ENCODE data around the gene PHC1. TPM values are rescaled to one million over a fixed set of nuclear protein-coding genes. Genes with fewer than 3 reads are reported as not detected.

PHC1 gene
- total RNA-seq, 2 donors from 2014 or later, result 52.7 to 54.1 TPM

DNA sequence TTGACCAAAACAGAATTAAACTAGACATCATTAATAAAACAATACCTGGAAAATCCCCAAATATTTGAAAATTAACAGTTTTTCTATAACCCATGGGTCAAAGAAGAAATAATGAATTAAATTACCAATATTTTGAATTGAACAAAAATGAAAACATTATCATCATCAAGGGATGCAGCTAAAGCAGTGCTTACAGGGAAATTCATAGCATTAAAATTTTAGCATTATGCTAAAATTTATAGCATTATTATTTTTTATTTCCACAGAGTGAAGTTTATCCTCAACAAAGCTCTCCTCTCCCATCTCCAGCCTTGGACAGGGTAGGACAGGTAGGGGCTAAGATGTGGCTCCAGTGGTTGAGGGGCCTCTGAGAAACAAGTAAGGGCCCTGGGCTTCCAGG is 54.5 kb downstream of the PHC1 start:
- H3K27me3 Mint-ChIP-seq, result no peaks in the 10 kb centered on the region
- no peak for DNase-seq
- H3K36me3 Mint-ChIP-seq (ENCODE audit: low read depth), result peaks cover 4% of the 10 kb centered on the region
- H3K4me1 Mint-ChIP-seq, result no peaks in the 10 kb centered on the region
- ATAC-seq, result no peak
- H3K9me3 ChIP-seq (ENCODE audit: control insufficient read depth, low read length, poor library complexity, severe bottlenecking), result peaks cover 5% of the 10 kb centered on the region
- no peak overlapping the region for H3K4me3 Mint-ChIP-seq
- peak overlapping the region; percentile 30 for H3K27ac Mint-ChIP-seq

DNA sequence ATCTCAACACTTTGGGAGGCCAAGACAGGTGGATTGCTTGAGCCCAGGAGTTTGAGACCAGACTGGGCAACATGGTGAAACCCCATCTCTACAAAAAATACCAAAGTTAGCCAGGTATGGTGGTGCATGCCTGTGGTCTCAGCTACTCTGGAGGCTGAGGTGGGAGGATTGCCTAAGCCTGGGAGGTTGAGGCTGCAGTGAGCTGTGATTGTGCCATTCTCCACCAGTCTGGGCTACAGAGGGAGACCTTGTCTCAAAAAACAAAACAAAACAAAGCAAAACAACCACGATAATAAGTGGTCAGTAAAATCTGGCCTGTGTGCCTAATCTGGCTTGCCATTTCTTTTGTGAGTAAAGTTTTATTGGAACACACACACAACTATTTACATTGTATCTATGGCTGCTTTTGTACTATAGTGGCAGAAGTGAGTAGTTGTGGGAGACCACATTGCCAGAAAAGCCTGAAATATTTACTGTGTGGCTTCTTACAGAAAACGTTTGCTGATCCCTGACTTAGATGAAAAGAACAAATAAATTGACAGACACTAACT is 55.6 kb downstream of the PHC1 start:
- peak overlapping the region; percentile 30 for H3K27ac Mint-ChIP-seq
- peaks cover 5% of the 10 kb centered on the region for H3K9me3 ChIP-seq (ENCODE audit: control insufficient read depth, low read length, poor library complexity, severe bottlenecking)
- H3K4me3 Mint-ChIP-seq, result no peak overlapping the region
- H3K36me3 Mint-ChIP-seq (ENCODE audit: low read depth), result peaks cover 4% of the 10 kb centered on the region
- H3K4me1 Mint-ChIP-seq, result no peaks in the 10 kb centered on the region
- ATAC-seq, result no peak
- no peak for DNase-seq
- no peaks in the 10 kb centered on the region for H3K27me3 Mint-ChIP-seq

DNA sequence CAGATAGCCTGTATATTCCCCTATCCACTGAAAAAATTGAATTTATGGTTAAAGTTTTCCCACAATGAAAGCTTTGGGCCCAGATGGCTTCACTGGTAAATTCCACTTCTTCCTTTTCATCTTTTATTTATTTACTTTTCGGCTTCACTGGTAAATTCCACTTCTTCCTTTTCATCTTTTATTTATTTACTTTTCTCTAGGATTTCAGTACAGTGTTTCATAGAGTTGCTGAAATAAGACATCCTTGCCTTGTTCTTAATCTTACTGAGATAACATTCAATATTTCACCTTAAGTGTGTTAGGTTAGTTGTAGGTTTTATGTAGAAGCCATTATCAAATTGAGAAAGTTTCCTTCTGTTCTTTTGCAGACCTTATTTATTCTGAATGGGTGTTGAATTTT is 56.1 kb downstream of the PHC1 start:
- Mint-ChIP-seq H3K27ac (peak overlapping the region; percentile 30), H3K27me3 (no peaks in the 10 kb centered on the region), H3K4me1 (no peaks in the 10 kb centered on the region), H3K36me3 (ENCODE audit: low read depth) (peaks cover 4% of the 10 kb centered on the region), H3K4me3 (no peak overlapping the region)
- ATAC-seq, result no peak
- peaks cover 5% of the 10 kb centered on the region for H3K9me3 ChIP-seq (ENCODE audit: control insufficient read depth, low read length, poor library complexity, severe bottlenecking)
- DNase-seq, result no peak

DNA sequence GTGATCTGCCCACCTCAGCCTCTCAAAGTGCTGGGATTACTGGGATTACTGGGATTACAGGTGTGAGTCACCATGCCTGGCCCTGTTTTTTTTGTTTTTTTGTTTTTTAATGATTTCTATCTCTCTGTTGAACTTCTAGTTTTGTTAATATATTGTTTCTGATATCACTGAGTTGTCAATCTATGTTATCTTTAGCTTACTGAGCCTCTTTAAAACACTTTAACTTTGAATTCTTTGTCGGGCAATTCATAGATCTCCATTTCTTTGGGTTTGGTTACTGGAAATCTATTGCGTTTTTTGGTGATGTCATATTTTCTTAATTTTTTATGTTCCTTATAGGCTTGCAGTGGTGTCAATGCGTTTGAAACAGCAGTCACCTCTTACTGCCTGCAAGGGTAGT is 65.8 kb downstream of the PHC1 start:
- ATAC-seq, result no peak
- H3K27me3 Mint-ChIP-seq, result no peaks in the 10 kb centered on the region
- DNase-seq, result no peak
- H3K9me3 ChIP-seq (ENCODE audit: control insufficient read depth, low read length, poor library complexity, severe bottlenecking), result peaks cover 4% of the 10 kb centered on the region
- peaks cover 4% of the 10 kb centered on the region for H3K36me3 Mint-ChIP-seq (ENCODE audit: low read depth)
- H3K27ac Mint-ChIP-seq, result peak overlapping the region; percentile 1
- no peak overlapping the region for H3K4me3 Mint-ChIP-seq
- peaks cover 7% of the 10 kb centered on the region for H3K4me1 Mint-ChIP-seq

DNA sequence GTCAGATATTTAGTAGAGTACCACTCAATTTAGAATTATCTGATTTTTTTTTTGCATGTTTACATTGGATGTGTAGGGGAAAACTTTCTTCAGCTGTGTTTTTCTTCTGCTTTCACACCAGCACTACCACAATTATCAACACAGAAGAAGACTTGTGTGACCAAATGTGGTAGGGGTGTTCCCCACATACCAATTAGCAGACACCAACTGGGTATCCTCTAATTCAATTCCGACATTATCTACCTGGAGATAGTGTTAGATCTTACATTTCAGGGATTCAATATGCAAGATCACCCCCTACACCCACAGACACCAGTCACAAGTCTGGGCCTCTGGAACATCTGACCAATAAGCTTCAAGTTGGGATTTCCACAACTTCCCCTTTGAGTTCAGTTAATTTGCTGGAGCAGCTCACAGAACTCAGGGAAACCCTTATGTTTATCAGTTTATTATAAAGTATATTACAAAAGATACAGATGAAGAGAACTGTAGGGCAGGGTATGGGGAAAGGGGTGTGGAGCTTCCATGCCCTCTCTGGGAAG is 71.0 kb downstream of the PHC1 start:
- H3K27ac Mint-ChIP-seq, result no peak overlapping the region

DNA sequence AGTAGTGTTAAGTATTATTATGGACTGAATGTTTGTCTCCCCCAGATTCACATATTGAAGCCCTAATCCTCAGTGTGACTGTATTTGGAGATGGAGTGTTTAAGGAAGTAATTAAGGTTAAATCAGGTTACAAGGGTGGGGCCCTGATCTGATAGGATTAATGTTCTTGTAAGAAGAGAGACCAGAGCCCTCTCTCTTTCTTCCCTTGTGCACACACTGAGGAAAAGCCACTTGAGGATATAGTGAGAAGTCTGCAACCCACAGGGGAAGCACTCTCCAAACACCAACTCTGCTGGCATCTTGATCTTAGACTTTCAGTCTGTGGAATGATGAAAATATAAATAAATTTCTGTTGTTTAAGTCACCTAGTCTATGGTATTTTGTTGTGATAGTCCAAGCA is 72.9 kb downstream of the PHC1 start:
- H3K36me3 Mint-ChIP-seq (ENCODE audit: low read depth), result peaks cover 2% of the 10 kb centered on the region
- H3K9me3 ChIP-seq (ENCODE audit: control insufficient read depth, low read length, poor library complexity, severe bottlenecking), result no peaks in the 10 kb centered on the region
- H3K4me1 Mint-ChIP-seq, result peaks cover 32% of the 10 kb centered on the region
- no peaks in the 10 kb centered on the region for H3K27me3 Mint-ChIP-seq
- DNase-seq (no peak), ATAC-seq (no peak)
- H3K27ac Mint-ChIP-seq, result peak overlapping the region; percentile 79
- H3K4me3 Mint-ChIP-seq, result peak overlapping the region; percentile 1

More for the DNA sequence above, 71.0 kb downstream of the PHC1 start:
- no peaks in the 10 kb centered on the region for H3K27me3 Mint-ChIP-seq
- peaks cover 29% of the 10 kb centered on the region for H3K4me1 Mint-ChIP-seq
- peaks cover 3% of the 10 kb centered on the region for H3K36me3 Mint-ChIP-seq (ENCODE audit: low read depth)
- ATAC-seq (no peak), DNase-seq (no peak)
- H3K4me3 Mint-ChIP-seq, result no peak overlapping the region
- no peaks in the 10 kb centered on the region for H3K9me3 ChIP-seq (ENCODE audit: control insufficient read depth, low read length, poor library complexity, severe bottlenecking)

DNA sequence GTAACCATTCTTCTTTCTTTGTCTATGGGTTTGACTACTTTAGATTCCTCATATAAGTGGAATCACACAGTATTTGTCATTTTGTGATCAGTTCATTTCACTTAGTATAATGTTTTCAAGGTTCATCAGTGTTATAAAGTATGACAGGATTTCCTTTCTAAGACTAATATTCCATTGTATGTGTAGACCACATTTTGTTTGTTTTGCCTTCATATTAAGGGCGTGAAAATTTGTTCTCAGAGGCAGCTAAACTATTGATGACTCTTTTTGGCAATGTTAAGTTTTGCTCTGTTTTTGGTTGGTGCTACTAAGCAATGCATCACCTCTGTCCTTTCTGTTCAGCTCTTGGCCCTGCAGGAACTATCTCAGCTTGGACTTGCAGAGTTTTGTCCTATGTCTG is 73.4 kb downstream of the PHC1 start:
- Mint-ChIP-seq H3K27me3 (no peaks in the 10 kb centered on the region), H3K4me1 (peaks cover 34% of the 10 kb centered on the region), H3K36me3 (ENCODE audit: low read depth) (peaks cover 2% of the 10 kb centered on the region), H3K27ac (peak overlapping the region; percentile 79), H3K4me3 (peak overlapping the region; percentile 1)
- H3K9me3 ChIP-seq (ENCODE audit: control insufficient read depth, low read length, poor library complexity, severe bottlenecking), result no peaks in the 10 kb centered on the region
- no peak for DNase-seq
- ATAC-seq, result peak; percentile 25

DNA sequence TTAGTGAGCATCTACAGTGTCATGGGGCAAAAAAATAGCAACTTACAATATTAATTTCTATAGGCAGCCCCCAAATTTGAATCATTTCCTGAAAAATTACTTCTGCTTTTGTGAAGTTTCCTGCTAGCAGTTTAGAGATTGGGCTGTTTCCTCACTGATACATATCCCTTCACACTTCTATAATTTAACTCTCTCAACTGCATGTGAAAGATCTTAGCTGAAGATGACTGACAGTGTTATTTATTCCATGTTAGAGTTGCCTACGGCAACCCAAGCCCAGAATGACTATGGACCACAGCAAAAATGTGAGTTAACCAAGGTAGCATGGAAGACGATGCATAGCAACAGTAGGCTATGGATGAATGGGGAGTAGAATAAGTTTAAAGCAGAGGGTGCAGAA is 75.1 kb downstream of the PHC1 start, which contains the start of gene KLRG1:
Gene KLRG1, plus strand, starts transcription at position 134 of the 400 bp plus-strand sequence. Its CDS starts 90 bp downstream, at position 224.
- H3K36me3 Mint-ChIP-seq (ENCODE audit: low read depth), result peaks cover 2% of the 10 kb centered on the region
- H3K4me1 Mint-ChIP-seq, result peaks cover 37% of the 10 kb centered on the region

More for the DNA sequence above, 75.1 kb downstream of the PHC1 start, which contains the start of gene KLRG1:
- Mint-ChIP-seq H3K27me3 (no peaks in the 10 kb centered on the region), H3K4me3 (peak within 1 kb of the TSS; percentile 66), H3K27ac (peak within 1 kb of the TSS; percentile 79)
- H3K9me3 ChIP-seq (ENCODE audit: control insufficient read depth, low read length, poor library complexity, severe bottlenecking), result no peaks in the 10 kb centered on the region
- peak; percentile 49 for ATAC-seq
- DNase-seq, result no peak

Other genes with a start within 250 kb of the PHC1 start
- 10 to 100 TPM; 15.1 to 15.2 TPM for gene RIMKLB, start 216.5 kb upstream of the PHC1 start, total RNA-seq
- gene A2ML1, start 91.9 kb upstream of the PHC1 start, total RNA-seq, result not detected
- 100 to 1,000 TPM; 185 to 188 TPM for gene M6PR, start 35.1 kb downstream of the PHC1 start, total RNA-seq
- gene KLRG1, start 75.0 kb downstream of the PHC1 start, total RNA-seq, result 10 to 100 TPM in 1 of 2 donors, 1 to 10 TPM in 1; 9.9 to 22.2 TPM
- gene A2M, start 201.4 kb downstream of the PHC1 start, total RNA-seq, result not detected

Data from T-helper 17 cell (primary cell).